ENCODE measurements around the gene G0S2.

Gene G0S2

DNA sequence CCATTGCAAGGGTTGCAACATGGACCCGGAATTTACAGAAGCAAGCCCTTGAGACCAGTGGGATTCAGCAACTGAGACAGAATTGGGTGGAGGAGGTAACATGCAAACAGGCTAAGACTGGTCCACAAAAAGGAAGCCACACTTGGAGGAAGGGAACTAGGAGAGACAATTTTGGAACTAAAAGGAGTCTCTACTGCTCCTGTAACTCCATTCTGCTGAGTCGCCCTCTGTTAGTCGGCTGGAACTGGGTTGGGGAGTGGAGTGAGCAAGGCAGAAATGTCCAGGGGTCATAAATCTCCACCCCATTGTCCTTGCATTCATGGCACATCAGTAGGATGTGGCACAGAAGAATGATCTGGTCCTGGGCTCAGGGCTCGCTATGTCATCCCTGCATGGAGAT lies 28.1 kb upstream of the G0S2 start:
- H3K27ac ChIP-seq, result no peak overlapping the region

GRCh38 chr1:209648346-209648745 lies 26.9 kb upstream of the G0S2 start:
- Histone ChIP-seq H3K27ac (peak overlapping the region in 9 of 21 experiments; percentile 26 to 87 (median 52)), H3K4me3 (peak overlapping the region in 1 of 7 experiments; percentile 15)

More for the DNA sequence above, 28.1 kb upstream of the G0S2 start:
- H3K4me3 ChIP-seq, result no peak overlapping the region

DNA sequence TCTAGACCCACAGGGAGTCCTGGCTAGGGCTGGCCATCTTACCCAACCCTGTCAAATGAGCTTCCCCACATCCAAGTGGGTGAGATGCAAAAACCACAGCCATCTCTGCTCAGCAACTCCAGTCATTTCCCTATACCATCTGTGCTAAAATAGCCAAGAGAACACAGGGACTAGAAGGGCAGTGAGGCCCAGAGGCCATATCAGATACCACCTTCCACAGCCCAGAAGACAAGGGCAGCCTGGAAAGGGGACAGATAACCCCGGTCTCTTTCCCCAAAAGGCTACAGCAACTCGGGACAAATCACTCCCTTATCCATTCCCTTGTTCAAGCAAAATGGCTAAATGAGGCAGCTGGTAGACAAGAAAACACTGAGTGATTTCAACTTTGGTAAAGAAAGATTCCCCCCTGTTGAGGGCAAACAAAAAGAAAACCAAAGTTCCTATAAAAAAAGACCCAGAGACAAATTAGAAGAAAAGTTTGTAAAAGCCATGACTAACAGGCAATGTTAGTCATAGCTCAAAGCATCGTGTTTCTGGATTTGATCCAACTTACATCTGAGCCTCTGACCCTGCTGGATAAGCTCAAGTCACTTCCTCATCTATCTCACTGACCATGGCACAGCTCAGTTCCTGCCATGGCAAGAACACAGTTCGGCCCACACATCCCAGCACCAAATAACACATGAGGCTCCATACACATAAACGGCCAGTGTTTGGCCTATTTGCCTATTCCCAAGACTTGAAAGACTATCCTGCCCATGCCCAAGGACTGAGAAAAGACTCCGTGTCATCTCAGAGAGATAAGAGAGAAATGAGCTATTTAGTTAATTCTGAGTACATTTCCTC lies 26.1 kb upstream of the G0S2 start:
- Histone ChIP-seq H3K4me3 (peak overlapping the region in 4 of 7 experiments; percentile 8 to 38 (median 27)), H3K27ac (peak overlapping the region in 14 of 21 experiments; percentile 10 to 87 (median 50))

DNA sequence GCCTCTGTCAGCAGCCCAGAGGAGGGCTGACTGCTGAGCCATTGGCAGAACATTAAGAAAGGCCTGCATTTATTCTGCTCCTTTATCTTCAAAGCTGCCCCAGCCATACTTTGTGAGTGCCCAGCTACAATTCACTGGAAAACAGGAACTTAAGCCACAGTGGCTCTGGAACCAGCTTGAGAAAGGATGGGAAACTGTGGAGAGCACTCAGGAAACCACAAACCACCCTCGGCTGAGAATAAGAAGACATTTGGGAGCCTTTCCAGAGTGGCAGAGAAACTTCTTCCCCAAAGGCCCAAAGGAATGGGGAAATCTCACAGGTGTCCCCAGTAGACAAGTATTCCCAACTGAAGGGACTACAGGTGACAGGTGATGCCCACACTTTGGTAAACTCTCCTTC lies 24.8 kb upstream of the G0S2 start:
- Histone ChIP-seq H3K27ac (peak overlapping the region in 17 of 21 experiments; percentile 43 to 87 (median 75)), H3K4me3 (peak overlapping the region in 5 of 7 experiments; percentile 12 to 38 (median 32))

GRCh38 chr1:209651138-209651587 lies 24.0 kb upstream of the G0S2 start:
- Histone ChIP-seq H3K27ac (peak overlapping the region in 18 of 21 experiments; percentile 17 to 87 (median 72)), H3K4me3 (peak overlapping the region in 5 of 7 experiments; percentile 12 to 38 (median 32))

GRCh38 chr1:209652121-209652735 lies 23.0 kb upstream of the G0S2 start, which contains the start of gene LAMB3:
Gene LAMB3, minus strand, starts transcription at chr1:209652425. Its CDS starts 1,481 bp downstream, at chr1:209650944.
- H3K4me3 ChIP-seq, result peak within 1 kb of the TSS in 6 of 7 experiments; percentile 3 to 38 (median 27)
- peak within 1 kb of the TSS in 20 of 21 experiments; percentile 26 to 87 (median 75) for H3K27ac ChIP-seq

- peak overlapping the region in 20 of 21 experiments; percentile 23 to 87 (median 74) for H3K27ac ChIP-seq
- H3K4me3 ChIP-seq, result peak overlapping the region in 4 of 7 experiments; percentile 22 to 38 (median 34)
These were observed 22.3 kb upstream of the G0S2 start for GRCh38 chr1:209652873-209653401.

DNA sequence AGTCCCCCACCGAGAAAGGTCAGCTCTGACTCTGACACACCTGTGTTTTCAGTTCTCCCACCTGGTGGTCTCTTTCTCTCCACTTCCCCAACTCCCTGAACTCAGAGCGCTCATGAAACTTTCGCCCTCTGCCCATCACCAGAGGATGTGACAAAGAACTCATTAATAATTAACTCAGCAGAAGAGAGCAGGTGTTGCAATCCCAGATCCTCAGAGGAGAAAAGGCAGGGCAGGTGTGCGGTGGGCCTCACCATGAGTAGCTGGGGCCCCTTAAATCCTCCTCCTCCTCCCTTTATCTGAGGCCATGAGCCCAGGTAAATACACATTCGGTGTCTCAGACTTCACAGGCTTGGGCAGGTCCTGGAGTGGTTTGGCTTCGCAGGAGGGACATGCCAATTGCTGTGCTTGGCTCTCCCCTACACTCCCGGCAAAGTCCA lies 21.3 kb upstream of the G0S2 start:
- Histone ChIP-seq H3K27ac (peak overlapping the region in 5 of 21 experiments; percentile 30 to 87 (median 71)), H3K4me3 (no peak overlapping the region)

DNA sequence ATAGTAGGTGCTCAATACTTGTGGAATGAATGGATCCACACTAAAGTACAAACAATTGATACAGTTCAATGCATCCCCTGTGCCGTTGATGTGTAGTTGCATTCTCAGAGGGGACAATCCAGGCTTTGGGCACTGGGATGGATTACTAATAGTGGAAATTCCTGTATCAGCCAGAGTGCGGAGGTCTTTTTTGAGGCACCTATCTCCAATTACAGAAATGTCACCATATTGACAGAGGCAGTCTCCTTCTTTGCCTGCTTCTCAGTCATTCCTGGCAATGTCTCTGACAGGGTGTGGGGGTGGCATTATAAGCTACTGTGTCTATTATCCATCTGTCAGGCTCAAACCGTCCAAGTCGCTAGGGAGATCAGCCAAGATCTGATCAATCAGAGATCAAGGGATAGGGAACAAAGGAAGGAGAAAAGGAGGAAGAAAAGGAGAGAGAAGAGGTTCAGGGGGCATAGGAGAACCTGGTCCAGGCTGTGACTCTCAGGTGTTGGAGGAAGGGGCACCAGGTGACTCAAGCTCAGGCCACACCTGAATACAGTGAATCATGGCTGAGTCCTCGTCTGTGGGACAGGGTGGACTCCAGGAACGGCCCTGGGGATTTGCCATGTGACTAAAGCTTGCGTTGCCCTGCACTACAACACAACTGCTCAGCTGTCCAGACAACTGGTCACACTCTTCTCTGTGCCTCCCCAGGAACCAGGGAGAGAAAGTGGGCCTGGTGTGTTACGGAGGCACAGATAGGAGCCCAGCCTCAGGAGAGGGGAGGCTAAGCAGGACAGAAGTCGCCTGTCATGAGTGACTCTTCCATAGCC lies 19.6 kb upstream of the G0S2 start:
- H3K4me3 ChIP-seq, result no peak overlapping the region
- H3K27ac ChIP-seq, result peak overlapping the region in 1 of 21 experiments; percentile 87

DNA sequence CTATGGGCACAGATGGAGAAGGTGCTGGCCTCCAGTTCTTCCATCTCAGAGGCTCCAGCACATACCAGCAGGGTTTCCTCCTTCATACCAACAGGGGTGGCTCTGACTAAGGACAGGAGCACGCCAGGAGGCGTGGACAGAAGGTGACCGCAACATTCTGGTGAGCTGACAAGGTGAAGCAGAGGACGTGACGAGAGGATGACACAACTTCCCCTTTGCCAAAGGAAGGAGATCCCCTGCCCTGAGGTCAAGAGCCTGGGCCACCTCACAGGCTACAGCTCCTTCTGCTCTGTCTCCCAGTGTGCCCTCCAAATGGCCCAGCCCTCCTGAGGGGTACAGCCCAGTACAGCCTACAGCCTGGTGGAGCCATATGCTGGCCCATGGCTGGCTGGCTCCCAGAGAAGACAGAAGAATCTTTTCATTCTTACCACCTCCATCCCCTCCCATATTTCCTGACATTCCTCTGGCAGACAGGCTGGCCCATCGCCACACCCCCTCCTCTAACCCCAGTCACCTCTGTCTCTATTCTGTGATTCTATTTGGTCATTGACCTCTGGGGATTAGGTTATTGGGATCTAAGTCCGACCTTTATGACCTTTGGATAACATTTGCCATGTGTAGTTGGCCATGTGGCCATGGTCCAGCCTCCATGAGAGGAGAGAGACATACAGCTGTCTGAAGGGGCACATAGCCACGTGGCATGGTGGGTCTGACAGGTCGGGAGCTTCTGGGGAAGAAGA lies 17.9 kb upstream of the G0S2 start:
- peak overlapping the region in 7 of 21 experiments; percentile 16 to 75 (median 54) for H3K27ac ChIP-seq

DNA sequence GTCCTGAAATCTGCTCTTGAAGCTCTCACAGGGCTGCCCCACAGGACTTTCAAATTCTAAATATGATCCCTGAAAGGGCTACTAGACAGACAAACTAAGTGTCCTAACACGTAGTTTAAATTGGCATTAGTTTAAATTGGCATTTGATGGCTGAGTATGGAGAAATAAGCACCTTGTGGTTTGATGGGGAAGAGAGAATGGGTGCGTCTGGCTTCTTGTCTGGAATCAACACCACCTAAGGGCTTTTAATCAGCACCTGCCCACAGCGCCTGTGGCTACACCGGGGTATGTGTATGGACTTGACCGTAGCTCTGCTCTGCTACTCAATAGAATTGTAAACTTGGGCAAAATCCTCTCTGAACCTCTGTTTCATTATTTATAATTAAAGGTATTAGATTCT lies 17.3 kb upstream of the G0S2 start:
- Histone ChIP-seq H3K27ac (peak overlapping the region in 7 of 21 experiments; percentile 16 to 75 (median 54)), H3K4me3 (no peak overlapping the region)

More for the DNA sequence above, 17.9 kb upstream of the G0S2 start:
- no peak overlapping the region for H3K4me3 ChIP-seq

DNA sequence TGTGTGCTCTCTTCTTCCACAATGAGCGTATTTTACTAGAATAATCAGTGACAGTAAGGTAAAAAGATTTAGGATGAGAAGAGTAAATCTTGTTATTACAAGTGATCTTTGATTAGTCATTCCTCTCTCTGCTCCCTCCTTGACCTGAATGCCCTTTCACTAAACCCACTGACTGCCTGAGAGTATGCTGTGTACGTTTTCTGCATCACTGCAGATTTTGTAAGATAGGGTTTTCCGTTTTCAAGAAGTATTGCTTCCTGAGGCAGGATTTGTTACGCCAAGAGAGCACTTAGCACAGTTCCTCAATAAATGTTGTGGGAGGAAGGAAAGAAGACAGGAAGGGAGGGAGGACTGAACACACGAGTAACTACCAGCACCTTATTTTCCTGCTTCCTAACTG lies 15.3 kb upstream of the G0S2 start:
- H3K27ac ChIP-seq, result peak overlapping the region in 3 of 21 experiments; percentile 0 to 57 (median 7)

DNA sequence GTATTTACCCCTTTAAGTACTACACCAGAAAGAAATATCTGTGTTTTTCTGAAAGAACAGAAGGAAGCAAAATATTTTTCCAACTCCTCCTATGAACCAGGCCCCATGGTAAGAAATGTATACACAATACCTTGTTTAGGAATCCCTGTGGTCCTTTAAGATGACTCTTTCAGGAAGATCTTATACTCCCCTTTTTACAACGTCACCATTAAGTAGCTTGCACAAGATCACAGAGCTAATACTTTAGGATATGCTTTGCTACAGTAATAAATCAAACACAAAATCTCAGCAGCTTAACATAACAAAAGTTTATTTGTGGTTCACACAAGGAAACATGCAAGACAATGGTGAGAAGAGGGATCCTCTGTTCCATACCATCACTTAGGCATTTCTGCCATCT lies 14.1 kb upstream of the G0S2 start:
- Histone ChIP-seq H3K27ac (peak overlapping the region in 1 of 21 experiments; percentile 5), H3K4me3 (no peak overlapping the region)

More for the DNA sequence above, 15.3 kb upstream of the G0S2 start:
- H3K4me3 ChIP-seq, result no peak overlapping the region

- H3K4me3 ChIP-seq, result no peak overlapping the region
- H3K27ac ChIP-seq, result no peak overlapping the region
These were observed 12.3 kb upstream of the G0S2 start for GRCh38 chr1:209662879-209663327.

GRCh38 chr1:209667103-209667502 lies 8.1 kb upstream of the G0S2 start:
- H3K4me3 ChIP-seq, result no peak overlapping the region
- no peak overlapping the region for H3K27ac ChIP-seq

DNA sequence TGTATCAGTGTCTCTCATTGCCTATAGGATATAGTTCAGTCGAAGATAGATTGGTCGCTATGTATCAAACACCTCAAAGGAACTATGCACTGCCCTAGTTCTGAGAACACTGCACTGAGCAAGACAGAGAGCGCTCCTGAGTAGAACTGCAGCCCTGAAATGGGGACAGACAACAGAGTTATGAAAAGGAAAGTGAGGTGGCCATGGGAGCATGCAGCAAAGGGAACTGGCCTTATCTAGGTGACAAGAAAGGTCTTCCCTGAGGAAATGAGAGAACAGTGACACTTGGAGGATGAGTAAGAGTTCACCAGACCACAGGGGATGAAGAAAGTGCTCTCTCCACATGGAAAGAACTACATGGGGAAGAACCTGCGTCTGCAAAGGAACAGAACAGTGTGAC lies 7.5 kb upstream of the G0S2 start:
- Histone ChIP-seq H3K4me3 (no peak overlapping the region), H3K27ac (no peak overlapping the region)

DNA sequence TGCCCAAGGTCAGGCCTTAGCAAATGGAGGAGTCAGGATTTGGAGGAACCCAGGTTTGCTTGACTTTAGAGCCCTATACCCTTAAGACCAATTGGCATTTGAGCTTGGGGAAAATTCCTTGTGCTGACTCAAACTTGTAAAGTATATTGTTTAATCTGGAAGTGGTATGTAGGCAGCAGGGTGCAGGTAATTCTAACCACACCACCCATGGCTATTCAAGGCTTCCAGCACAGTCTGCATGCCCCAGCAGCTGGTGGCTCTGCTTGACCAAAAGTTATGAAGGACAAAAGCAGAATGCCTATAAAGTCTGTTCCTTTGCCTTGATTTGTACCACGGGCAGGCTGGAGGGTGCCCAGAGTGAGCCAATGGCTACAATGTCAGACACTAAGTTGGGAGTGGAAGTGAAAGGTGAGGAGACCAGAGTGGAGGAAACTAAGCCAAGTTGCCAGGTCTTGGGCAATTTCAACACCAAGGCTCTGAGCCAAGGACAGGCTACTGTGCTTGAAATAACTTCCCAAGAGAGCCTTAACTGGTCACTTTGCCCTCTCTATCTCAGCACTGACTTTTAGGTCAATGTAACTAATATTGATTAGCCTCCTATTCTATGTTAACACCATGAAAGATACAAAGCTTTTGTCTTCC lies 4.7 kb upstream of the G0S2 start:
- H3K27ac ChIP-seq, result no peak overlapping the region
- H3K4me3 ChIP-seq, result no peak overlapping the region
